Activated T-cell treated with anti-CD3 and anti-CD28 coated beads for 24 hours (primary cell): ENCODE data around the gene TUBA4B.
"Not testable (repeated sequence)": the region's sequence is repeated elsewhere in the genome, so short reads cannot be mapped to it uniquely, and the experiment has no call there.

Experiments used
- DNase-seq: peaks from one replicate; pipeline ENCODE4 v3.0.0-alpha.2; 2020; ENCODE audit warnings: low read depth

TUBA4B gene

GRCh38 chr2:219248845-219249202, 4.2 kb upstream of the TUBA4B start:
- DNase-seq: no peak

GRCh38 chr2:219249203-219249980, 3.7 kb upstream of the TUBA4B start:
- no peak for DNase-seq

DNA sequence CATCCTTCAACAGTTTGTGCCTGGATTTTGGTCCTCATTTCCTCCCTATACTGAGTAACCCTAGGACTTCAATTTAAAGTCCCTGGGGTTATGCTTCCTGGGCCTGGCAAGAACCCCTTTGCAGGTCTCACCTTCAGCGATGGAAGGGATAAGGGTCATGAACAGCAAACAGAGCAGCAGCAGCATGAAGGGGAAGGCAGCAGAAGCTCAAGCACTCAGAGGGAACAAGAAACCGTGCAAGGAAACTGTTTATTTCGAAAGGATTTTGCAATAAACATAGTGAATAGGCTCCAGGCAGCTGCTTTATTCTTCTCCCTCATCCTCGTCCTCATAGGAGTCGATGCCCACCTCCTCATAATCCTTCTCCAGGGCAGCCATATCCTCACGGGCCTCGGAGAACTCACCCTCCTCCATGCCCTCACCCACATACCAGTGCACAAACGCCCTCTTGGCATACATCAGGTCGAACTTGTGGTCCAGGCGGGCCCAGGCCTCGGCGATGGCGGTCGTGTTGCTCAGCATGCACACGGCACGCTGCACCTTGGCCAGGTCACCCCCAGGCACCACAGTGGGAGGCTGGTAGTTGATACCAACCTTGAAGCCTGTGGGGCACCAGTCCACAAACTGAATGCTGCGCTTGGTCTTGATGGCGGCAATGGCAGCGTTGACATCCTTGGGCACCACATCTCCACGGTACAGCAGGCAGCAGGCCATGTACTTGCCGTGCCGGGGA, 2.8 kb upstream of the TUBA4B start:
- no peak for DNase-seq

- DNase-seq: no peak
Measured at GRCh38 chr2:219251656-219252055, 1.4 kb upstream of the TUBA4B start.

DNA sequence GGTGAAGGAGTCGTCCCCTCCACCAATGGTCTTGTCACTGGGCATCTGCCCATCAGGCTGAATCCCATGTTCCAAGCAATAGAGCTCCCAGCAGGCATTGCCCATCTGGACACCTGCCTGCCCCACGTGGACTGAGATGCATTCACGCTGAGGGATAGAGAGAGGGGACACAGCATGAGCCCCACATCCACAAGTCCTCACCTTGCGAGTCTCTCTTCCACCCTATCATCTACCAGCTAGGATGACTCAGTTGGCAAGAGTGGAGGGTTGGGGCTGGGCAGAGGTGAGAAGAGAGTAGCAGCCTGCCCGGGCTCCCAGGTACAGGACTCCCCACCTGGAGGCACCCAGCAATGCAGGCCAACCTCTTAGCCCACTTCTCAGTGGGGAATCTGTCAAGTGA, 959 bp upstream of the TUBA4B start:
- DNase-seq: no peak

DNA sequence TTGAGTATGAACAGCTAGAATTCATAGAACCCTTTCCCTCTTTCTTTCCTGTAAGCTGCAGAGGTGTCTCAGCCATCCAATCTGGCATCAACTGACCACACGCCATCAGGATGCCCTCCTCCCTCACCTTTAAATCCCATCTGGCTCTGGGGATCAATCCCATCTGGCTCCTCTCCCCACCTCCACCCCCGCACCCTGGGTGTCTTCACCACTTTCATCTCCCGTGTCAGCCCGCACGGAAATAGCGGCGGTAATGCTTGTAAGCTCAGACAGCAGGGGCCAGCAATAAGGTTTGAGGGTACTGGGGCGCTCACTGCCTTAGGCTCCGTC, 508 bp upstream of the TUBA4B start:
- DNase-seq: no peak

- DNase-seq: peak; percentile 86
Measured at GRCh38 chr2:219253753-219254589, 928 bp downstream of the TUBA4B start, which contains the start of gene TUBA4A. Gene TUBA4A, minus strand, starts transcription at chr2:219253918. Its CDS starts 60 bp downstream, at chr2:219253858.

GRCh38 chr2:219254590-219255201, 1.7 kb downstream of the TUBA4B start:
- DNase-seq: no peak

GRCh38 chr2:219258942-219259341, 5.9 kb downstream of the TUBA4B start:
- DNase-seq: not testable (repeated sequence)

DNA sequence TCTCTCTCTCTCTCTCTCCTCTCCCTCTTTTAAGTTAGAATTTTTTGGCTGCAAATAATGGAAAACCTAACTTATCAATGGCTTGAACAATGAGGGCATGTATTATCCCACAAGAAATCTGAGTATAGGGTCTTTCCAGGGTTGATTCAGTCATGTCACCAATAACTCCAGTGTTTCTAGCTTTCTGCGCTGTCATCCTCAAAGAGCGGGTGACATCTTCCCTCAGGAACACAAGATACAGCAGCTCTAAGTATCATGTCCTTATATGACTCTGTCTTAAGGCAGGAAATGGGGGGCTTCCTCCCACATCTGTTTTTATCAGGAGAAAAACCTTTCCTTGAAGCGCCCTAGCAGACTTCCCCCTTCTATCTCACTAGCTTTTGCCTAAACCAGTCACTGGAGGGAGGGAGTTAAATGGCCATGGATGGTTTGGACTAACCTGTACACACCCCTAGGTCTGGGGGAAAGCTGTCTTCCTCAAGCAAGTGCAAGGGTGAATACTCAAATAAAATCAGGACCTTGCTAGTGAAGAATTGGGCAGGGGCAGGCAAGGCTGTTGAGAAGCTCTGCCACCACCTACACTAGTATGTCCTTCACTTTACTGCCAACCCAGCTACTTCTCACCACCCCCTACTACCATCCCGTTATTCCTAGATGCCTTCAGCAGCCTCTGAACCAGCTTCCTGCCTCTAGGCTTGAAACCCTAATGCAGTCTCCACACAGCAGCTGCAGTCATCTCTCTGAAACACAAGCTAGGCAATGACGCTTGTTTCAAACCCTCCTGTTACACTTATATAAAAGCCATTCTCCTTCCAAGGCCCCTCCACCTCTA, 8.2 kb downstream of the TUBA4B start:
- no peak for DNase-seq

DNA sequence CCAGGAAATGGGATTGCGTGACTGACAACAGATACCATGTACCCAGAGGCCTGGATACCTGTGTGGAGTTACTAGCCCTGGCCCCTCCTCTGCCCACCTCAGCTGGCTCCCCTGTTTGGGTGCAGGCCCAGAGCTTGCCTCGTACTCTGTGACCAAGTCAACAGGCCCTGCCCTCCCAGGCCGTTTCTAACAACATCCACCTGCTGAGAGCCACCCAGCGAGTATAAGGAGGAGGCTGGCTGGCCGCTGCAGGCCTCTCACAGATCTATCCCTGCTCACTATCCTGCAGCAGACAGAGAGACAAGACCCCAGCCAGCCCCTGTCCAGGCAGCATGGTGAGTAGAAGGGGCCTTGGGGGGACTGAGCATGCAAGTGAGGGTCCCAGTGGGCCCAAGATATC, 13.2 kb downstream of the TUBA4B start:
- no peak for DNase-seq

GRCh38 chr2:219266886-219267285, 13.8 kb downstream of the TUBA4B start:
- DNase-seq: no peak

GRCh38 chr2:219268294-219268693, 15.3 kb downstream of the TUBA4B start:
- DNase-seq: no peak

- no peak for DNase-seq
Measured at GRCh38 chr2:219269362-219270054, 16.5 kb downstream of the TUBA4B start.

- no peak for DNase-seq
Measured at GRCh38 chr2:219270055-219270372, 17.0 kb downstream of the TUBA4B start.

DNA sequence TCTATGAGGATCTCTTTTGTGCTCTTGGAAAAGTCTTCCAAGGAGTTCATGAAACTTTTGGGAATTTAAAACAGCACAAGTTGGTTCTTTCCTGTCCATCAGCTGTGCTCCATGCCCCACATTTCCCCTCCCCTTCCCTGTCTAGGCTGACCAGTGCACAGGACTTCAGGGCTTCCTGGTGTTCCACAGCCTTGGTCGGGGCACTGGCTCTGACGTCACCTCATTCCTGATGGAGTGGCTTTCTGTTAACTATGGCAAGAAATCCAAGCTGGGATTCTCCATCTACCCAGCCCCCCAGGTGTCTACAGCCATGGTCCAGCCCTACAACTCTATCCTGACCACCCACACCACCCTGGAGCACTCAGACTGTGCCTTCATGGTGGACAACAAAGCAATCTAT, 18.0 kb downstream of the TUBA4B start:
- no peak for DNase-seq

DNA sequence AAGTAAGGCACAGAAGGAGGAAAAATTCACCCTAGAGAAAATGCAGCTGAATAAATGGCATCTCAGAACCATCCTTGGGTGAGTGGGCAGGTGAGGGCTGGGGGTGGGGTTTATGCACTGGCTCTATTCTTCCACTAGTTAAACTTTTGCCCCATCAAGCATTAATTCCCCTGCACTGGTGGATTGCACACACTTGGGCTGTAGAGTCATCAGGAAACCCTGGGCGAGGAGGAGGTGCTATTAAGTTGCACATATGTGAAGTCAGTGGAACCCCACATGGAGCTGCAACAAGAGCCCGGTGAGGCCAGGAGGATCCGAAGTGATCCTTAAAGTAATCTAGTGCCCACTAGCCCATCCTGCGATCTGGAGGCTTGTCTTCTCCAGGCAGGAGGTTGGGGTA, 19.3 kb downstream of the TUBA4B start:
- DNase-seq: no peak

DNA sequence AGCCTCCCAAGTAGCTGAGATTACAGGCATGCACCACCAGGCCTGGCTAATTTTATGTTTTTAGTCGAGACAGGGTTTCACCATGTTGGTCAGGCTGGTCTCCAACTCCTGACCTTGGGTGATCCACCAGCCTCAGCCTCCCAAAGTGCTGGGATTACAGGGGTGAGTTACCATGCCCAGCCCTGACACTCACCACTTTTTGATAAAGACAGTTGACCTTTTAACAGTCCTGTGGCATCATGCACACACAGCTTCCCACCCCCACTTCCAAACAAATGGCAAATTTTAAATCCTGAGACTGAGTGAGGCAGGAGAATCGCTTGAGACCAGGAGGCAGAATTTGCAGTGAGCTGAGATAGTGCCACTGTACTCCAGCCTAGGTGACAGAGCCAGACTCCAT, 20.0 kb downstream of the TUBA4B start:
- no peak for DNase-seq

GRCh38 chr2:219273937-219274336, 20.9 kb downstream of the TUBA4B start:
- DNase-seq: no peak

GRCh38 chr2:219274361-219274921, 21.4 kb downstream of the TUBA4B start:
- DNase-seq: no peak
